ENCODE data around the gene TNNT3. TPM values are rescaled to one million over a fixed set of nuclear protein-coding genes. Genes with fewer than 3 reads are reported as not detected.
"Not testable (repeated sequence)": the region's sequence is repeated elsewhere in the genome, so short reads cannot be mapped to it uniquely, and the experiment has no call there.

TNNT3 gene
- total RNA-seq, 1 experiment from 2014 or later = not detected

- intact Hi-C loops (cut with micrococcal nuclease) = no loop called here
- CTCF ChIA-PET = interaction anchor here (0.6 to 1.0 kb wide), 2 partner anchors 220 to 233 kb away, joined by 4 to 6 read pairs; no protein-coding TSS in a partner anchor
- Mint-ChIP-seq H3K9me3 (ENCODE audit: unreplicated experiment) (no peaks in the 10 kb centered on the region), H3K4me1 (ENCODE audit: insufficient read depth, unreplicated experiment) (peaks cover 25% of the 10 kb centered on the region), H3K36me3 (ENCODE audit: insufficient read depth, unreplicated experiment) (no peaks in the 10 kb centered on the region), H3K27ac (ENCODE audit: low read depth, unreplicated experiment) (peak overlapping the region; percentile 58), H3K4me3 (ENCODE audit: unreplicated experiment) (no peak overlapping the region), H3K27me3 (ENCODE audit: insufficient read depth, unreplicated experiment) (no peaks in the 10 kb centered on the region)
- TF ChIP-seq CTCF (IDR thresholded peaks at IDR 0.05; ENCODE audit: unreplicated experiment) = no peak
- POLR2A ChIA-PET = no interaction called here
- no peak for DNase-seq (ENCODE audit: unreplicated experiment)
- BruUV-seq (replicated peaks) = no TSS peak
Measured at GRCh38 chr11:1872267-1872985, 47.1 kb upstream of the TNNT3 start.

- H3K27me3 Mint-ChIP-seq (ENCODE audit: insufficient read depth, unreplicated experiment) = no peaks in the 10 kb centered on the region
- POLR2A ChIA-PET = no interaction called here
- peak; percentile 60 for DNase-seq (ENCODE audit: unreplicated experiment)
- H3K27ac Mint-ChIP-seq (ENCODE audit: low read depth, unreplicated experiment) = peak overlapping the region; percentile 58
- BruUV-seq (replicated peaks) = no TSS peak
- H3K4me3 Mint-ChIP-seq (ENCODE audit: unreplicated experiment) = peak overlapping the region; percentile 11
- CTCF ChIA-PET = interaction anchor here (0.6 to 1.0 kb wide), 2 partner anchors 221 to 234 kb away, joined by 4 to 6 read pairs; no protein-coding TSS in a partner anchor
- no peak for TF ChIP-seq CTCF (IDR thresholded peaks at IDR 0.05; ENCODE audit: unreplicated experiment)
- no peaks in the 10 kb centered on the region for H3K36me3 Mint-ChIP-seq (ENCODE audit: insufficient read depth, unreplicated experiment)
- intact Hi-C loops (cut with micrococcal nuclease) = no loop called here
- H3K4me1 Mint-ChIP-seq (ENCODE audit: insufficient read depth, unreplicated experiment) = peaks cover 29% of the 10 kb centered on the region
- H3K9me3 Mint-ChIP-seq (ENCODE audit: unreplicated experiment) = no peaks in the 10 kb centered on the region
Measured at GRCh38 chr11:1873048-1873812, 46.3 kb upstream of the TNNT3 start.

- BruUV-seq (replicated peaks); DNase-seq (ENCODE audit: unreplicated experiment); H3K9me3 Mint-ChIP-seq (ENCODE audit: unreplicated experiment); POLR2A ChIA-PET; intact Hi-C loops (cut with micrococcal nuclease); CTCF ChIA-PET; H3K36me3 Mint-ChIP-seq (ENCODE audit: insufficient read depth, unreplicated experiment); H3K27me3 Mint-ChIP-seq (ENCODE audit: insufficient read depth, unreplicated experiment): not testable (repeated sequence)
- Mint-ChIP-seq H3K4me1 (ENCODE audit: insufficient read depth, unreplicated experiment) (peaks cover 29% of the 10 kb centered on the region), H3K4me3 (ENCODE audit: unreplicated experiment) (peak overlapping the region; percentile 11), H3K27ac (ENCODE audit: low read depth, unreplicated experiment) (peak overlapping the region; percentile 58)
Measured at GRCh38 chr11:1873813-1874150, 45.7 kb upstream of the TNNT3 start.

- H3K4me1 Mint-ChIP-seq (ENCODE audit: insufficient read depth, unreplicated experiment) = peaks cover 29% of the 10 kb centered on the region
- BruUV-seq (replicated peaks) = not testable (repeated sequence)
Measured at GRCh38 chr11:1874441-1875092, 44.9 kb upstream of the TNNT3 start.

More at GRCh38 chr11:1874441-1875092, 44.9 kb upstream of the TNNT3 start:
- intact Hi-C loops (cut with micrococcal nuclease) = loop anchor here (5.0 kb wide), 1 partner anchor 37 kb away; the partner anchor contains the start of gene TNNI2
- H3K36me3 Mint-ChIP-seq (ENCODE audit: insufficient read depth, unreplicated experiment); H3K27ac Mint-ChIP-seq (ENCODE audit: low read depth, unreplicated experiment); POLR2A ChIA-PET; H3K9me3 Mint-ChIP-seq (ENCODE audit: unreplicated experiment); H3K4me3 Mint-ChIP-seq (ENCODE audit: unreplicated experiment); DNase-seq (ENCODE audit: unreplicated experiment); H3K27me3 Mint-ChIP-seq (ENCODE audit: insufficient read depth, unreplicated experiment): not testable (repeated sequence)
- CTCF ChIA-PET = interaction anchor here (0.5 to 3.6 kb wide), 4 partner anchors 14 to 673 kb away, joined by 3 to 18 read pairs (median 4); no protein-coding TSS in a partner anchor

Measured in MCF 10A (cell line).